Upper lobe of left lung (tissue), 4 donors: Measurements from ENCODE around the gene USP47.

ENCODE experiments used
- POLR2A ChIP-seq, 4 donors: fragments of 450-650 bp; IDR thresholded peaks; one replicate each; pipeline ENCODE4 v1.5.1; 2016 to 2017; ENCODE audit warnings: antibody characterized with exemption in 4 of 4, mild to moderate bottlenecking in 2 of 4
- TF ChIP-seq, protein P1 (sequence below), 6 experiments: fragments of 450-650 bp in 4 of 6; fragments of 200-600 bp in 2 of 6; sonication (generic) in 2 of 6; IDR thresholded peaks; one replicate each; pipeline ENCODE4 v1.5.1; 2016 to 2019; ENCODE audit warnings: antibody characterized with exemption in 6 of 6

GRCh38 chr11:11899401-11899800, 57.6 kb downstream of the USP47 start:
- TF ChIP-seq, protein P1, sequence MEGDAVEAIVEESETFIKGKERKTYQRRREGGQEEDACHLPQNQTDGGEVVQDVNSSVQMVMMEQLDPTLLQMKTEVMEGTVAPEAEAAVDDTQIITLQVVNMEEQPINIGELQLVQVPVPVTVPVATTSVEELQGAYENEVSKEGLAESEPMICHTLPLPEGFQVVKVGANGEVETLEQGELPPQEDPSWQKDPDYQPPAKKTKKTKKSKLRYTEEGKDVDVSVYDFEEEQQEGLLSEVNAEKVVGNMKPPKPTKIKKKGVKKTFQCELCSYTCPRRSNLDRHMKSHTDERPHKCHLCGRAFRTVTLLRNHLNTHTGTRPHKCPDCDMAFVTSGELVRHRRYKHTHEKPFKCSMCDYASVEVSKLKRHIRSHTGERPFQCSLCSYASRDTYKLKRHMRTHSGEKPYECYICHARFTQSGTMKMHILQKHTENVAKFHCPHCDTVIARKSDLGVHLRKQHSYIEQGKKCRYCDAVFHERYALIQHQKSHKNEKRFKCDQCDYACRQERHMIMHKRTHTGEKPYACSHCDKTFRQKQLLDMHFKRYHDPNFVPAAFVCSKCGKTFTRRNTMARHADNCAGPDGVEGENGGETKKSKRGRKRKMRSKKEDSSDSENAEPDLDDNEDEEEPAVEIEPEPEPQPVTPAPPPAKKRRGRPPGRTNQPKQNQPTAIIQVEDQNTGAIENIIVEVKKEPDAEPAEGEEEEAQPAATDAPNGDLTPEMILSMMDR (IDR thresholded peaks at IDR 0.05): peak in 1 of 6 experiments; percentile 8
- no peak for TF ChIP-seq POLR2A (IDR thresholded peaks at IDR 0.05)
